Breast epithelium (tissue), 3 donors: ENCODE data around the gene LYRM2.

Experiments used
- CTCF ChIP-seq, 3 donors: fragments of 450-650 bp; IDR thresholded peaks; one replicate each; pipeline ENCODE4 v1.5.1; 2016 to 2017; ENCODE audit warnings: antibody characterized with exemption in 3 of 3, mild to moderate bottlenecking in 3 of 3, moderate library complexity in 3 of 3
- POLR2AphosphoS5 ChIP-seq, 3 donors: sonication (generic); formaldehyde crosslinking; IDR thresholded peaks; one replicate each; pipeline ENCODE4 v1.6.1; 2017; ENCODE audit warnings: antibody characterized with exemption in 3 of 3

GRCh38 chr6:89623749-89624148 is 14.8 kb downstream of the LYRM2 start:
- TF ChIP-seq CTCF (IDR thresholded peaks at IDR 0.05) (no peak), POLR2AphosphoS5 (IDR thresholded peaks at IDR 0.05) (no peak)
